Upper lobe of left lung (tissue), 6 donors: ENCODE measurements around the gene TLE1. TPM values are rescaled to one million over a fixed set of nuclear protein-coding genes. Genes with fewer than 3 reads are reported as not detected.
"Not testable (repeated sequence)": the region's sequence is repeated elsewhere in the genome, so short reads cannot be mapped to it uniquely, and the experiment has no call there.

Experiments used
- ATAC-seq, 2 donors: fragments of 200-7000 bp; cut with Tn5 transposase; one replicate each; pipeline ENCODE4 v1.9.1; 2022; ENCODE audit warnings: mild to moderate bottlenecking in 2 of 2, moderate library complexity in 2 of 2; ENCODE audit not compliant: low FRiP score in 2 of 2
- DNase-seq, 2 donors: peaks; one replicate each; pipeline ENCODE4 v3.0.0-alpha.2; 2019 to 2020
- H3K27ac ChIP-seq, 4 donors: fragments of 200-600 bp; sonication (generic); one replicate each; pipeline ENCODE4 v1.5.1; 2016 to 2019
- H3K27me3 ChIP-seq, 4 donors: fragments of 200-600 bp; sonication (generic); one replicate each; pipeline ENCODE4 v1.5.1; 2017 to 2019
- H3K36me3 ChIP-seq, 4 donors: fragments of 200-600 bp; sonication (generic); one replicate each; pipeline ENCODE4 v1.5.1; 2016 to 2019
- H3K4me1 ChIP-seq, 4 donors: fragments of 200-600 bp; sonication (generic); one replicate each; pipeline ENCODE4 v1.5.1; 2018 to 2019
- H3K4me3 ChIP-seq, 4 donors: fragments of 200-600 bp; sonication (generic); one replicate each; pipeline ENCODE4 v1.5.1; 2017 to 2019; ENCODE audit warnings: mild to moderate bottlenecking in 2 of 4, moderate library complexity in 1 of 4
- H3K9me3 ChIP-seq, 4 donors: fragments of 200-600 bp; sonication (generic); one replicate each; pipeline ENCODE4 v1.5.1; 2018 to 2019
- CTCF ChIP-seq, 6 experiments: fragments of 450-650 bp in 4 of 6; fragments of 200-600 bp in 2 of 6; sonication (generic) in 2 of 6; IDR thresholded peaks; one replicate each; pipeline ENCODE4 v1.5.1; 2016 to 2019; ENCODE audit warnings: antibody characterized with exemption in 6 of 6
- EP300 ChIP-seq, 4 donors: sonication (generic); formaldehyde crosslinking; IDR thresholded peaks; one replicate each; pipeline ENCODE4 v1.5.1; 2017; ENCODE audit warnings: antibody characterized with exemption in 4 of 4, control low read depth in 2 of 4
- POLR2A ChIP-seq, 4 donors: fragments of 450-650 bp; IDR thresholded peaks; one replicate each; pipeline ENCODE4 v1.5.1; 2016 to 2017; ENCODE audit warnings: antibody characterized with exemption in 4 of 4, mild to moderate bottlenecking in 2 of 4
- POLR2AphosphoS5 ChIP-seq, 2 donors: sonication (generic); formaldehyde crosslinking; IDR thresholded peaks; one replicate each; pipeline ENCODE4 v1.5.1; 2017; ENCODE audit warnings: antibody characterized with exemption in 2 of 2
- WGBS, 2 donors: methylation state at CpG; one replicate each; pipeline ENCODE4 v1.1.5; 2017 to 2018; 5-methylcytosine and 5-hydroxymethylcytosine counted together
- total RNA-seq, 6 donors: library from RNA; depleted of rRNA in 4 of 6; stranded (reverse); fragments of >200 nt in 4 of 6; gene quantifications; one replicate each; pipeline versions ENCODE4 v1.1.0 to v1.2.1, GENCODE V29; 2016 to 2021
- donor health status: DM: no; HTN: no; CAD: no; lungs with moderate emphysema.
- donor health status: DM: no; HTN: yes; CAD: no; lungs with severe emphysema.

Gene TLE1
- 10 to 100 TPM; 17.3 to 55.5 (median 27.6) TPM for total RNA-seq

GRCh38 chr9:81689343-81690175 is at the start of gene TLE1:
TSS of gene TLE1 (minus strand) at chr9:81689547. CDS start at chr9:81688240, 1,307 bp downstream.
- H3K36me3 ChIP-seq: no peaks in the 10 kb centered on the region
- peak within 1 kb of the TSS; percentile 82 to 86 (median 85) for H3K27ac ChIP-seq
- TF ChIP-seq CTCF (IDR thresholded peaks at IDR 0.05) (no peak), POLR2AphosphoS5 (IDR thresholded peaks at IDR 0.05) (peak; percentile 78 to 82), EP300 (IDR thresholded peaks at IDR 0.05) (peak in 1 of 4 donors; percentile 68), POLR2A (IDR thresholded peaks at IDR 0.05) (peak in 3 of 4 donors; percentile 40 to 76 (median 69))
- DNase-seq (peak; percentile 99), ATAC-seq (peak; percentile 95 to 98)
- no peaks in the 10 kb centered on the region for H3K27me3 ChIP-seq
- H3K4me3 ChIP-seq: peak within 1 kb of the TSS; percentile 69 to 88 (median 74)
- peaks cover 12 to 56% (median 36%) of the 10 kb centered on the region in 4 donors for H3K4me1 ChIP-seq
- WGBS, 2 donors: 0 to 3% methylated on average over 25 to 62 of the region's 95 CpGs
- H3K9me3 ChIP-seq: no peaks in the 10 kb centered on the region

GRCh38 chr9:81737871-81738507 is 48.6 kb upstream of the TLE1 start:
- ATAC-seq (peak; percentile 69 to 83), DNase-seq (peak in 1 of 2 donors; percentile 58)
- no peaks in the 10 kb centered on the region for H3K27me3 ChIP-seq
- H3K9me3 ChIP-seq: peaks cover 0 to 3% (median 0%) of the 10 kb centered on the region in 4 donors
- 51 to 64% methylated on average over 6 of the region's 6 CpGs for WGBS, 2 donors
- H3K4me3 ChIP-seq: no peak overlapping the region
- H3K27ac ChIP-seq: peak overlapping the region in 2 of 4 donors; percentile 3 to 19
- H3K4me1 ChIP-seq: peaks cover 0 to 11% (median 2%) of the 10 kb centered on the region in 4 donors
- TF ChIP-seq EP300 (IDR thresholded peaks at IDR 0.05) (peak in 1 of 4 donors; percentile 37), CTCF (IDR thresholded peaks at IDR 0.05) (no peak), POLR2A (IDR thresholded peaks at IDR 0.05) (no peak), POLR2AphosphoS5 (IDR thresholded peaks at IDR 0.05) (peak in 1 of 2 donors; percentile 38)
- H3K36me3 ChIP-seq: no peaks in the 10 kb centered on the region

GRCh38 chr9:81730498-81730897 is 41.2 kb upstream of the TLE1 start:
- H3K4me1 ChIP-seq, H3K27ac ChIP-seq, ATAC-seq, H3K36me3 ChIP-seq, H3K9me3 ChIP-seq, H3K27me3 ChIP-seq, H3K4me3 ChIP-seq, DNase-seq: not testable (repeated sequence)
- WGBS, 2 donors: 63 to 100% methylated on average over 3 of the region's 3 CpGs

- 56 to 61% methylated on average over 4 of the region's 4 CpGs for WGBS, 2 donors
- Histone ChIP-seq H3K27me3 (no peaks in the 10 kb centered on the region), H3K4me1 (no peaks in the 10 kb centered on the region), H3K4me3 (no peak overlapping the region), H3K36me3 (no peaks in the 10 kb centered on the region), H3K27ac (no peak overlapping the region), H3K9me3 (no peaks in the 10 kb centered on the region)
- no peak for TF ChIP-seq POLR2A (IDR thresholded peaks at IDR 0.05)
- TF ChIP-seq EP300 (IDR thresholded peaks at IDR 0.05): no peak
- no peak for TF ChIP-seq CTCF (IDR thresholded peaks at IDR 0.05)
- TF ChIP-seq POLR2AphosphoS5 (IDR thresholded peaks at IDR 0.05): no peak
- ATAC-seq (no peak), DNase-seq (no peak)
These were observed 39.8 kb upstream of the TLE1 start for GRCh38 chr9:81729135-81729534.

GRCh38 chr9:81724242-81724889 is 35.0 kb upstream of the TLE1 start:
- TF ChIP-seq POLR2AphosphoS5 (IDR thresholded peaks at IDR 0.05) (no peak), CTCF (IDR thresholded peaks at IDR 0.05) (no peak), EP300 (IDR thresholded peaks at IDR 0.05) (no peak), POLR2A (IDR thresholded peaks at IDR 0.05) (no peak)

More at GRCh38 chr9:81724242-81724889, 35.0 kb upstream of the TLE1 start:
- ATAC-seq (no peak), DNase-seq (no peak)
- Histone ChIP-seq H3K4me1 (no peaks in the 10 kb centered on the region), H3K27ac (no peak overlapping the region), H3K4me3 (no peak overlapping the region), H3K27me3 (no peaks in the 10 kb centered on the region), H3K36me3 (no peaks in the 10 kb centered on the region), H3K9me3 (no peaks in the 10 kb centered on the region)
- 59 to 68% methylated on average over 3 of the region's 3 CpGs for WGBS, 2 donors
